ENCODE results near the gene RASSF3.

RASSF3 gene

GRCh38 chr12:64729909-64730587 lies 119.8 kb downstream of the RASSF3 start:
- TF ChIP-seq, protein P1, sequence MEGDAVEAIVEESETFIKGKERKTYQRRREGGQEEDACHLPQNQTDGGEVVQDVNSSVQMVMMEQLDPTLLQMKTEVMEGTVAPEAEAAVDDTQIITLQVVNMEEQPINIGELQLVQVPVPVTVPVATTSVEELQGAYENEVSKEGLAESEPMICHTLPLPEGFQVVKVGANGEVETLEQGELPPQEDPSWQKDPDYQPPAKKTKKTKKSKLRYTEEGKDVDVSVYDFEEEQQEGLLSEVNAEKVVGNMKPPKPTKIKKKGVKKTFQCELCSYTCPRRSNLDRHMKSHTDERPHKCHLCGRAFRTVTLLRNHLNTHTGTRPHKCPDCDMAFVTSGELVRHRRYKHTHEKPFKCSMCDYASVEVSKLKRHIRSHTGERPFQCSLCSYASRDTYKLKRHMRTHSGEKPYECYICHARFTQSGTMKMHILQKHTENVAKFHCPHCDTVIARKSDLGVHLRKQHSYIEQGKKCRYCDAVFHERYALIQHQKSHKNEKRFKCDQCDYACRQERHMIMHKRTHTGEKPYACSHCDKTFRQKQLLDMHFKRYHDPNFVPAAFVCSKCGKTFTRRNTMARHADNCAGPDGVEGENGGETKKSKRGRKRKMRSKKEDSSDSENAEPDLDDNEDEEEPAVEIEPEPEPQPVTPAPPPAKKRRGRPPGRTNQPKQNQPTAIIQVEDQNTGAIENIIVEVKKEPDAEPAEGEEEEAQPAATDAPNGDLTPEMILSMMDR (conservative IDR thresholded peaks at IDR 0.05; ENCODE audit: control insufficient read depth, insufficient read depth, low read depth, low read length), result no peak
- DNase-seq (ENCODE audit: low read depth), result no peak
- no peak overlapping the region for H3K4me3 ChIP-seq (ENCODE audit: control insufficient read depth, low read depth, low read length)

- DNase-seq (ENCODE audit: low read depth), result no peak
- TF ChIP-seq, protein P1 (conservative IDR thresholded peaks at IDR 0.05; ENCODE audit: control insufficient read depth, insufficient read depth, low read depth, low read length), result no peak
- no peak overlapping the region for H3K4me3 ChIP-seq (ENCODE audit: control insufficient read depth, low read depth, low read length)
Observed at GRCh38 chr12:64730588-64730969, 120.3 kb downstream of the RASSF3 start.

GRCh38 chr12:64731683-64732082 lies 121.4 kb downstream of the RASSF3 start:
- no peak overlapping the region for H3K4me3 ChIP-seq (ENCODE audit: control insufficient read depth, low read depth, low read length)
- TF ChIP-seq, protein P1 (conservative IDR thresholded peaks at IDR 0.05; ENCODE audit: control insufficient read depth, insufficient read depth, low read depth, low read length), result no peak
- DNase-seq (ENCODE audit: low read depth), result no peak

DNA sequence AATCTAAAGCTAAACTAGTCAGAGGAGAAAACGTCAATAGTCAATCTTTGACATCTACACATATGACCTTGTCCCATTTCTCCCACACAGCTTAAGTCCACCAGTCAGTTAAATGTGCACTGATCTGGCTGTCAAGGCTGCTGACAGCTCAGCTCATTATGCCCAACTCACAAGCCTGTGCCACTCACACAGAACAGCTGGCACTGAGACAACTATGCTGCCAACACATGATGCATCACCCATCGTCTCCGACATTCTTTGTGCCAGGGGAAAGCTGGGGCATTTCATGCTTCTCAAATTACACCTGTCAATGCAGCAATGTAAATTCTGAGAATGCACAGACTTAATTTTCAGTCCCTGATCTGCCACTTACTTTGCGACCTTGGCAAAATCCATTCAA lies 123.6 kb downstream of the RASSF3 start:
- TF ChIP-seq, protein P1 (conservative IDR thresholded peaks at IDR 0.05; ENCODE audit: control insufficient read depth, insufficient read depth, low read depth, low read length), result no peak
- H3K4me3 ChIP-seq (ENCODE audit: control insufficient read depth, low read depth, low read length), result no peak overlapping the region
- peak; percentile 15 for DNase-seq (ENCODE audit: low read depth)

DNA sequence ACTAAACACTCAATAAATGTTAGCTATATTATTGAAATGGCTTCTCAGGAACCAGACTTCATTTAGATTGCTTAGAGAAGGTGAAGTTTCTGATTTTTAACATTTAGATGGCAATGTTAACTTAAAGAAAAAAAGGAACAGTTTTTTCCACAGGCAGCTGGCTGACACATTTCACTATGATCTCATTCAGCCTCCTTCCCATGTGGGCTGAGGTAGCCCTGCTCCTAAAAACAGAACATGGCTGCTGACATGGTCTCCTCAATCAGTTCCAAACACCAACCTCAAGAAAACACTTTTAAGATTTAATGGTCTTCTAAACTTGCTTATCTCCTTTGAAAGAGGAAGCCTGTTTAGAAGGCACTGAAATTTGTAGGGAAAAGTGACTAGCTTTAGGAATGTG lies 125.1 kb downstream of the RASSF3 start:
- no peak overlapping the region for H3K4me3 ChIP-seq (ENCODE audit: control insufficient read depth, low read depth, low read length)
- TF ChIP-seq, protein P1 (conservative IDR thresholded peaks at IDR 0.05; ENCODE audit: control insufficient read depth, insufficient read depth, low read depth, low read length), result no peak
- no peak for DNase-seq (ENCODE audit: low read depth)

DNA sequence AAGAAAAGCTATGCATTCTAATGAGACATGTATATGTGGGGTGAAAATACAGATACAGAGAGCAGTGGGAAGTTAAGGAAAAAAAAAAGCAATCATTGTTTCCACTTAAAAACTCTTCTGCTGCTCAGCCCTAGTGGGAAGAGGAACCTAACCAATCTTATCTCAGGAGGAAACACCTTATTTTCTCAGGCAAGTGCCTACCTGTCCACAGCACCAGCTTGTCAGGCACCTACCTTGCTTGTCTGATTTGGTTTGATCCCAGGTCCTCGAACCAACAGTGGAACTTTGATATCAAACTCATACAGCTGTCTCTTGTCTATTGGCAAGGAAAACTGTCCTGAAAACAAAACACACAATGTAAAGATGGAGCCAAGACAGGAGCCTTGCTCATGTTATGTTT lies 126.5 kb downstream of the RASSF3 start:
- no peak for DNase-seq (ENCODE audit: low read depth)
- no peak overlapping the region for H3K4me3 ChIP-seq (ENCODE audit: control insufficient read depth, low read depth, low read length)
- TF ChIP-seq, protein P1 (conservative IDR thresholded peaks at IDR 0.05; ENCODE audit: control insufficient read depth, insufficient read depth, low read depth, low read length), result no peak

GRCh38 chr12:64737539-64737938 lies 127.2 kb downstream of the RASSF3 start:
- DNase-seq (ENCODE audit: low read depth), result no peak

More at GRCh38 chr12:64737539-64737938, 127.2 kb downstream of the RASSF3 start:
- H3K4me3 ChIP-seq (ENCODE audit: control insufficient read depth, low read depth, low read length), result no peak overlapping the region
- TF ChIP-seq, protein P1 (conservative IDR thresholded peaks at IDR 0.05; ENCODE audit: control insufficient read depth, insufficient read depth, low read depth, low read length), result no peak

Measured in fibroblast of mammary gland (primary cell).